PFSK-1 (cell line): Measurements from ENCODE around the gene ALB.

Experiments
- FOXP2 ChIP-seq: optimal IDR thresholded peaks from 2 replicates; pipeline ENCODE3; 2011; ENCODE audit warnings: borderline replicate concordance, control low read depth, inconsistent platforms; ENCODE audit not compliant: insufficient read depth; ENCODE audit errors: extremely low read length, extremely low read depth
- POLR2AphosphoS5 ChIP-seq: IDR thresholded peaks from 2 replicates; pipeline ENCODE4 v1.6.1; 2012; ENCODE audit warnings: low read depth, mild to moderate bottlenecking, control low read depth, low read length, moderate library complexity
- SIN3A ChIP-seq: IDR thresholded peaks from 2 replicates; pipeline ENCODE4 v1.6.1; 2012; ENCODE audit warnings: mild to moderate bottlenecking, low read length, moderate library complexity, borderline replicate concordance; ENCODE audit not compliant: insufficient read depth
- TAF1 ChIP-seq: IDR thresholded peaks from 2 replicates; pipeline ENCODE4 v1.6.1; 2012; ENCODE audit warnings: low read length, control low read depth, borderline replicate concordance; ENCODE audit not compliant: insufficient read depth
- TF ChIP-seq, protein P1 (sequence below), 2 experiments: IDR thresholded peaks; 2 replicates each; pipeline versions ENCODE4 v1.6.1 to v1.8.0; 2011 to 2012; ENCODE audit warnings: low read depth in 2 of 2, low read length in 2 of 2, control low read depth in 1 of 2, inconsistent platforms in 1 of 2, mild to moderate bottlenecking in 1 of 2, moderate library complexity in 1 of 2; ENCODE audit not compliant: insufficient read depth in 1 of 2

The ALB gene

GRCh38 chr4:73434311-73434710 is 30.2 kb downstream of the ALB start:
- TF ChIP-seq SIN3A (no peak), POLR2AphosphoS5 (no peak), TAF1 (no peak), FOXP2 (no peak)
- TF ChIP-seq, protein P1, sequence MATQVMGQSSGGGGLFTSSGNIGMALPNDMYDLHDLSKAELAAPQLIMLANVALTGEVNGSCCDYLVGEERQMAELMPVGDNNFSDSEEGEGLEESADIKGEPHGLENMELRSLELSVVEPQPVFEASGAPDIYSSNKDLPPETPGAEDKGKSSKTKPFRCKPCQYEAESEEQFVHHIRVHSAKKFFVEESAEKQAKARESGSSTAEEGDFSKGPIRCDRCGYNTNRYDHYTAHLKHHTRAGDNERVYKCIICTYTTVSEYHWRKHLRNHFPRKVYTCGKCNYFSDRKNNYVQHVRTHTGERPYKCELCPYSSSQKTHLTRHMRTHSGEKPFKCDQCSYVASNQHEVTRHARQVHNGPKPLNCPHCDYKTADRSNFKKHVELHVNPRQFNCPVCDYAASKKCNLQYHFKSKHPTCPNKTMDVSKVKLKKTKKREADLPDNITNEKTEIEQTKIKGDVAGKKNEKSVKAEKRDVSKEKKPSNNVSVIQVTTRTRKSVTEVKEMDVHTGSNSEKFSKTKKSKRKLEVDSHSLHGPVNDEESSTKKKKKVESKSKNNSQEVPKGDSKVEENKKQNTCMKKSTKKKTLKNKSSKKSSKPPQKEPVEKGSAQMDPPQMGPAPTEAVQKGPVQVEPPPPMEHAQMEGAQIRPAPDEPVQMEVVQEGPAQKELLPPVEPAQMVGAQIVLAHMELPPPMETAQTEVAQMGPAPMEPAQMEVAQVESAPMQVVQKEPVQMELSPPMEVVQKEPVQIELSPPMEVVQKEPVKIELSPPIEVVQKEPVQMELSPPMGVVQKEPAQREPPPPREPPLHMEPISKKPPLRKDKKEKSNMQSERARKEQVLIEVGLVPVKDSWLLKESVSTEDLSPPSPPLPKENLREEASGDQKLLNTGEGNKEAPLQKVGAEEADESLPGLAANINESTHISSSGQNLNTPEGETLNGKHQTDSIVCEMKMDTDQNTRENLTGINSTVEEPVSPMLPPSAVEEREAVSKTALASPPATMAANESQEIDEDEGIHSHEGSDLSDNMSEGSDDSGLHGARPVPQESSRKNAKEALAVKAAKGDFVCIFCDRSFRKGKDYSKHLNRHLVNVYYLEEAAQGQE (IDR thresholded peaks at IDR 0.05; ENCODE audit: insufficient read depth in 1 of 2, low read depth in 2 of 2, low read length in 2 of 2), result no peak

- TF ChIP-seq POLR2AphosphoS5, result no peak
- TF ChIP-seq, protein P1 (IDR thresholded peaks at IDR 0.05; ENCODE audit: insufficient read depth in 1 of 2, low read depth in 2 of 2, low read length in 2 of 2), result no peak
- TF ChIP-seq TAF1, result no peak
- no peak for TF ChIP-seq SIN3A
- TF ChIP-seq FOXP2, result no peak
Observed at GRCh38 chr4:73435984-73436383, 31.9 kb downstream of the ALB start, which contains the start of gene AFP. Gene AFP (plus strand): TSS chr4:73436221. CDS start chr4:73436263, 42 bp downstream.

DNA sequence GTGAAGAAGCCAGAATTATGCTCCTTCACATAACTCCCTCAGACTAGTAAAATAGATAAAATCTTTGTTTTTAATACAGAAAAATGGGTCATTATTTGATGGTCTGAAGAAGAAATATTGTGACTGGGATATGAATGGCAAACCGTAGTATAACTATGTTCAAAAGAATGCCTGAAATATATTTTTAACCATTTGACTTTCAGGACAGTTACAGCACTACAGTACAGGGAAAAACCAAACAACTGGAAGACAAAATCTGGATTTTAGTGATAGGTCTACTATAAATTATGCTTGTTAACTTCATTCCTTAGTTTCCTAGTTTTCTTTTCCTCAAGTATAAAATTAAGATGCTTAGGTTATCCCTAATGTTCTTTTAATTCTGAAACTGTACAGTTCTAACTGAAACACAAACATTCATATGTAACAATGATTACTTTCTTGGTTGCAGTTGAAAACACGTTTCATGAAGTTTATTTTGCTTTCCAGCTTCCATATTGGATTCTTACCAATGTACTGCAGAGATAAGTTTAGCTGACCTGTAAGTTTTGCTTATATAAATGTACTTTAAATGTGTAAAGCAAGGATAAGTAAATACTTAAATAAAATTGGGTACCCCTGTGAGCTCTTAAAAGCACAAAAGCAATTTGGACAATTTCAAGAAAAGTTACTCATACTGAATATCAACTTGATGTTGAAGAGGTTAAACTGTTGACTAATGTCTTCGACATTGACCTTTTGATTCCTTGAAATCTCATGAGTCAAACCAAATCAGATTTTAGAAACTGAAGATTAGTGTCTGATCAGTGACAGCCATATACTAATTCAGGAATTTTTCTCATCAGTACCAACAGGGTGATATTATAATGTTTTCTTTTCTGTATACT is 32.8 kb downstream of the ALB start:
- TF ChIP-seq TAF1 (no peak), FOXP2 (no peak), SIN3A (no peak), POLR2AphosphoS5 (no peak)
- TF ChIP-seq, protein P1 (IDR thresholded peaks at IDR 0.05; ENCODE audit: insufficient read depth in 1 of 2, low read depth in 2 of 2, low read length in 2 of 2), result no peak

GRCh38 chr4:73437558-73437956 is 33.5 kb downstream of the ALB start:
- TF ChIP-seq POLR2AphosphoS5 (no peak), FOXP2 (no peak), TAF1 (no peak), SIN3A (no peak)
- TF ChIP-seq, protein P1 (IDR thresholded peaks at IDR 0.05; ENCODE audit: insufficient read depth in 1 of 2, low read depth in 2 of 2, low read length in 2 of 2), result no peak

- TF ChIP-seq TAF1, result no peak
- TF ChIP-seq POLR2AphosphoS5, result no peak
- TF ChIP-seq, protein P1 (IDR thresholded peaks at IDR 0.05; ENCODE audit: insufficient read depth in 1 of 2, low read depth in 2 of 2, low read length in 2 of 2), result no peak
- no peak for TF ChIP-seq SIN3A
- no peak for TF ChIP-seq FOXP2
Observed at GRCh38 chr4:73438048-73438447, 34.0 kb downstream of the ALB start.
